Hepatocyte (in vitro differentiated cells): ENCODE measurements around the gene DSTN. TPM values are rescaled to one million over a fixed set of nuclear protein-coding genes. Genes with fewer than 3 reads are reported as not detected.

Experiments
- DNase-seq: peaks from one replicate; pipeline ENCODE4 v3.0.0-alpha.2; 2016; ENCODE audit warnings: low spot score
- H2AFZ ChIP-seq: fragments of 200-600 bp; sonication (generic); 2 replicates; pipeline ENCODE4 v1.6.0; 2016; ENCODE audit warnings: antibody characterized with exemption, mild to moderate bottlenecking
- H3K27ac ChIP-seq: fragments of 200-600 bp; sonication (generic); 2 replicates; pipeline ENCODE4 v1.5.1; 2016; ENCODE audit warnings: mild to moderate bottlenecking
- H3K27me3 ChIP-seq: fragments of 200-600 bp; sonication (generic); 2 replicates; pipeline ENCODE4 v1.6.1; 2016
- H3K36me3 ChIP-seq: fragments of 200-600 bp; sonication (generic); replicated peaks from 2 replicates; pipeline ENCODE4 v1.5.1; 2016; ENCODE audit warnings: low read depth; ENCODE audit not compliant: insufficient read depth
- H3K4me1 ChIP-seq: fragments of 200-600 bp; sonication (generic); 2 replicates; pipeline ENCODE4 v1.5.1; 2016; ENCODE audit warnings: mild to moderate bottlenecking, moderate library complexity; ENCODE audit not compliant: insufficient read depth
- H3K4me2 ChIP-seq: fragments of 200-600 bp; sonication (generic); 2 replicates; pipeline ENCODE4 v1.6.0; 2016
- H3K4me3 ChIP-seq: fragments of 200-600 bp; sonication (generic); 2 replicates; pipeline ENCODE4 v1.5.1; 2016; ENCODE audit warnings: mild to moderate bottlenecking
- H3K79me2 ChIP-seq: fragments of 200-600 bp; sonication (generic); 2 replicates; pipeline ENCODE4 v1.6.0; 2017; ENCODE audit warnings: mild to moderate bottlenecking
- H3K9me2 ChIP-seq: fragments of 200-600 bp; sonication (generic); replicated peaks from 2 replicates; pipeline ENCODE4 v1.6.0; 2017; ENCODE audit warnings: mild to moderate bottlenecking; ENCODE audit not compliant: insufficient read depth
- H3K9me3 ChIP-seq: fragments of 200-600 bp; sonication (generic); 2 replicates; pipeline ENCODE4 v1.5.1; 2016; ENCODE audit warnings: low read depth, mild to moderate bottlenecking
- H4K20me1 ChIP-seq: fragments of 200-600 bp; sonication (generic); 2 replicates; pipeline ENCODE4 v1.6.0; 2016; ENCODE audit warnings: mild to moderate bottlenecking; ENCODE audit not compliant: insufficient read depth, poor library complexity, severe bottlenecking
- EZH2 ChIP-seq: fragments of 200-600 bp; sonication (generic); IDR thresholded peaks from 2 replicates; pipeline ENCODE4 v1.6.1; 2016; ENCODE audit warnings: antibody characterized with exemption, mild to moderate bottlenecking, borderline replicate concordance
- EZH2phosphoT487 ChIP-seq: fragments of 200-600 bp; sonication (generic); IDR thresholded peaks from one replicate; pipeline ENCODE4 v1.6.1; 2018; ENCODE audit warnings: antibody characterized with exemption, mild to moderate bottlenecking, low read depth, moderate library complexity; ENCODE audit not compliant: unreplicated experiment, severe bottlenecking
- WGBS: methylation state at CpG from one replicate; pipeline ENCODE4 v1.1.6; 2016; ENCODE audit warnings: low lambda C conversion rate; ENCODE audit errors: missing lambda C conversion rate; 5-methylcytosine and 5-hydroxymethylcytosine counted together
- polyA plus RNA-seq: library from polyadenylated mRNA; unstranded; fragments of >200 nt; fragmentation: Nextera tagmentation; extraction: Ambion mirVana; gene quantifications from 2 replicates; pipeline ENCODE4 v1.2.1, GENCODE V29; 2016
- total RNA-seq: library from RNA; depleted of rRNA; stranded (reverse); fragments of >200 nt; gene quantifications from 2 replicates; pipeline ENCODE4 v1.2.3, GENCODE V29; 2014
- TF ChIP-seq, protein P1 (sequence below): fragments of 200-600 bp; sonication (generic); IDR thresholded peaks from 2 replicates; pipeline ENCODE4 v1.5.1; 2016; ENCODE audit warnings: antibody characterized with exemption, mild to moderate bottlenecking; ENCODE audit not compliant: poor library complexity

Gene DSTN
- total and polyA plus RNA-seq, 2 experiments from 2014 or later = 342 to 352 TPM

DNA sequence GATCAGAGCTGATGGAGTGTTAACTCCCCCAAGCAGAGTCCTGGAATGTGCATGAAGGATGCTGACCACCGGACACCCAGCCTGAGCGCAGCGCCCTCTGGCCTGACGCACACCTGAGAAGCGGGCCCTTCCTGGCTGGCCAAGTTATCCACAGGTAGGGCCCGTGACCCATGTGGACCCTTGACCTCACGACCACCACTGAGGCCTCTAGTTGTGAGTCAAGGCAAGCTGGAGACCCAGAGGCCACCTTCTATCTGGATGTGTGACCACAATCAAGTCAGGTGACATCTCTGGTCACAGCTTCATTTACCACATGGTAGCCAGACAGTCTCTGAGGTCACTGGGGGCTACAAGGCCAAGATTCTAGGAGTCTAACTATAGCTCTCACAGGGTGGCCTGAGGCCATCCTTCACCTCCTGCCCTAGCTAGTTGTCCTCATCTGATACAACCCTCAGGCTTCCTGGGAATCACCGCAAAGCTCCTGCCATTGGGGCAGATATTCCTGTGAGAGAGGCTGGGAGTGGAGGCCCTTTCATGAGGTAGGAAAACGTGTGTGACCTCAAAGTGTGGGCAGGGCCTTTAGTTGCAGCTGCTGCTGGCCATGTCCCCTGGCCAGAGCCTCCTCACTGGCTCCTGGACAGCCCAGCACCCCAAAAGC lies 53.1 kb downstream of the DSTN start:
- DNase-seq = no peak
- H3K9me3 ChIP-seq = no peaks in the 10 kb centered on the region
- TF ChIP-seq EZH2phosphoT487 (no peak), EZH2 (no peak)
- TF ChIP-seq, protein P1, sequence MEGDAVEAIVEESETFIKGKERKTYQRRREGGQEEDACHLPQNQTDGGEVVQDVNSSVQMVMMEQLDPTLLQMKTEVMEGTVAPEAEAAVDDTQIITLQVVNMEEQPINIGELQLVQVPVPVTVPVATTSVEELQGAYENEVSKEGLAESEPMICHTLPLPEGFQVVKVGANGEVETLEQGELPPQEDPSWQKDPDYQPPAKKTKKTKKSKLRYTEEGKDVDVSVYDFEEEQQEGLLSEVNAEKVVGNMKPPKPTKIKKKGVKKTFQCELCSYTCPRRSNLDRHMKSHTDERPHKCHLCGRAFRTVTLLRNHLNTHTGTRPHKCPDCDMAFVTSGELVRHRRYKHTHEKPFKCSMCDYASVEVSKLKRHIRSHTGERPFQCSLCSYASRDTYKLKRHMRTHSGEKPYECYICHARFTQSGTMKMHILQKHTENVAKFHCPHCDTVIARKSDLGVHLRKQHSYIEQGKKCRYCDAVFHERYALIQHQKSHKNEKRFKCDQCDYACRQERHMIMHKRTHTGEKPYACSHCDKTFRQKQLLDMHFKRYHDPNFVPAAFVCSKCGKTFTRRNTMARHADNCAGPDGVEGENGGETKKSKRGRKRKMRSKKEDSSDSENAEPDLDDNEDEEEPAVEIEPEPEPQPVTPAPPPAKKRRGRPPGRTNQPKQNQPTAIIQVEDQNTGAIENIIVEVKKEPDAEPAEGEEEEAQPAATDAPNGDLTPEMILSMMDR = no peak
- H3K4me2 ChIP-seq = no peak overlapping the region
- no peak overlapping the region for H2AFZ ChIP-seq
- no peak overlapping the region for H3K27ac ChIP-seq
- no peak overlapping the region for H3K4me3 ChIP-seq
- peaks cover 6% of the 10 kb centered on the region for H3K36me3 ChIP-seq
- WGBS = 94% methylated on average over 9 of the region's 9 CpGs
- peaks cover 6% of the 10 kb centered on the region for H3K79me2 ChIP-seq
- H3K27me3 ChIP-seq = no peaks in the 10 kb centered on the region
- H3K9me2 ChIP-seq = no peaks in the 10 kb centered on the region
- peaks cover 20% of the 10 kb centered on the region for H4K20me1 ChIP-seq
- no peaks in the 10 kb centered on the region for H3K4me1 ChIP-seq

DNA sequence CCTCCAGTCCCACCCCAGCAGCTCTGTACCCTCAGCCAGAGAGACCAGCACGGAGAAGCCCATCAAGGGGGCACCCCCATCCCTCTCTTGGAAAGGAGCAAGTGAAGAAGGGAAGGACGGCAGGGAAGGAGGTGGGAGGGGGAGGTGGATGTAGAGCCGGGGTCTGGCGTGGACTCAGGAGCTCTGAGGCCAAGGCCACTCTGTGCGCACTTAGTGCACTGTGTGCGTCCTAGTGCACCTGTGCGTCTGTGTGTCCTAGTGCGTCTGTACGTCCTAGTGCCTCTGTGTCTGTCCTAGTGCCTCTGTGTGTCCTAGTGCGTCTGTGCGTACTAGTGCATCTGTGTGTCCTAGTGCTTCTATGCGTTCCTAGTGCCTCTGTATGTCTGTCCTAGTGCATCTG lies 54.2 kb downstream of the DSTN start:
- Histone ChIP-seq H3K27me3 (no peaks in the 10 kb centered on the region), H3K79me2 (peaks cover 17% of the 10 kb centered on the region), H3K36me3 (peaks cover 6% of the 10 kb centered on the region), H3K4me2 (no peak overlapping the region), H3K4me3 (no peak overlapping the region), H3K4me1 (no peaks in the 10 kb centered on the region), H4K20me1 (peaks cover 26% of the 10 kb centered on the region), H3K9me2 (no peaks in the 10 kb centered on the region), H3K27ac (no peak overlapping the region), H2AFZ (no peak overlapping the region), H3K9me3 (no peaks in the 10 kb centered on the region)
- DNase-seq = no peak
- 97% methylated on average over 12 of the region's 12 CpGs for WGBS
- TF ChIP-seq, protein P1 = no peak
- TF ChIP-seq EZH2phosphoT487 (no peak), EZH2 (no peak)

DNA sequence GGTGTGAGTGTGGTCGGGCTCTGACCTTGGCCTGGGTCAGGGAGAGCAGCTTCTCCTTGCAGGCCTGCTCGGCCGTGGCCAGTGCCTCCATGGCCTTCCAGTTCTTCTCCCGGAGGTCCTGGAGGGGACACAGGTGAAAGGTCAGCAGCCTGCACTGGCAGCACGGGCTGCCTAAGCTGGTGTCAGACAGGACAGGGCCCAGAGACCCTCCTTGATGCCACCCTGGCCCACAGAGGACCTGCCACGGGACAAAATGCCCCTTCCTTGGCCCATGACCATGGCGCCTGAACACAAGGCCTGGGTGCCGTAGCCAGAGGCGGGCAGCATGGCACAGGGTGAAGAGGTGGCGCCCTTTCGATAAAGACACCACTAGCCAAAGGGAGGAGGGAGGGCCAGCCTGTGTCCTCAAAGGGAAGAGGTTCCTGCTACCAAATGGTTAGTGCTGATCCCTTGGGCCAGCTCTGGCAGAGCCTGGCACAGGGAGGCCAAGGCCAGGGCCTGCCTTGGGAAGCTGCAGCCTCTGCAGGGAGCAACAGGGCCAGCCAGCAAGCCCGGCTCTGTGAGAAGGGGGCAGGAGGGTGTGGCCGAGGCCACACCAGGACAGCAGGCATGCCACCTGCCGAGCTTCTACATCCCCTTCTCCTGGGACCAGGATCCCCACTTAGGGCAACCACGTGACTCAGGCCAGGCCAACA lies 54.8 kb downstream of the DSTN start:
- Histone ChIP-seq H3K9me2 (no peaks in the 10 kb centered on the region), H3K27ac (no peak overlapping the region), H3K9me3 (no peaks in the 10 kb centered on the region), H3K27me3 (no peaks in the 10 kb centered on the region), H3K4me1 (no peaks in the 10 kb centered on the region), H2AFZ (no peak overlapping the region), H3K4me3 (no peak overlapping the region), H3K4me2 (no peak overlapping the region), H4K20me1 (peaks cover 26% of the 10 kb centered on the region), H3K79me2 (peaks cover 19% of the 10 kb centered on the region), H3K36me3 (peaks cover 4% of the 10 kb centered on the region)
- WGBS = 94% methylated on average over 15 of the region's 15 CpGs
- no peak for DNase-seq
- no peak for TF ChIP-seq EZH2
- TF ChIP-seq EZH2phosphoT487 = no peak
- TF ChIP-seq, protein P1 = no peak
